Fibroblast of villous mesenchyme (primary cell): Measurements from ENCODE around the gene ATP1A2. TPM values are rescaled to one million over a fixed set of nuclear protein-coding genes. Genes with fewer than 3 reads are reported as not detected.

Experiments
- DNase-seq: peaks from one replicate; pipeline ENCODE4 v3.0.0-alpha.2; 2010; ENCODE audit warnings: low read depth
- H3K4me3 ChIP-seq: 2 replicates; pipeline ENCODE4 v1.5.1; 2011; ENCODE audit warnings: low read depth, mild to moderate bottlenecking, low read length
- total RNA-seq: library from RNA; depleted of rRNA; stranded (reverse); fragments of >200 nt; gene quantifications from 2 replicates; pipeline ENCODE4 v1.2.3, GENCODE V29; 2012
- TF ChIP-seq, protein P1 (sequence below): IDR thresholded peaks from 2 replicates; pipeline ENCODE4 v1.5.1; 2012; ENCODE audit warnings: low read depth, mild to moderate bottlenecking, low read length; ENCODE audit not compliant: insufficient read depth

Gene ATP1A2
- total RNA-seq, 1 donor: not detected

DNA sequence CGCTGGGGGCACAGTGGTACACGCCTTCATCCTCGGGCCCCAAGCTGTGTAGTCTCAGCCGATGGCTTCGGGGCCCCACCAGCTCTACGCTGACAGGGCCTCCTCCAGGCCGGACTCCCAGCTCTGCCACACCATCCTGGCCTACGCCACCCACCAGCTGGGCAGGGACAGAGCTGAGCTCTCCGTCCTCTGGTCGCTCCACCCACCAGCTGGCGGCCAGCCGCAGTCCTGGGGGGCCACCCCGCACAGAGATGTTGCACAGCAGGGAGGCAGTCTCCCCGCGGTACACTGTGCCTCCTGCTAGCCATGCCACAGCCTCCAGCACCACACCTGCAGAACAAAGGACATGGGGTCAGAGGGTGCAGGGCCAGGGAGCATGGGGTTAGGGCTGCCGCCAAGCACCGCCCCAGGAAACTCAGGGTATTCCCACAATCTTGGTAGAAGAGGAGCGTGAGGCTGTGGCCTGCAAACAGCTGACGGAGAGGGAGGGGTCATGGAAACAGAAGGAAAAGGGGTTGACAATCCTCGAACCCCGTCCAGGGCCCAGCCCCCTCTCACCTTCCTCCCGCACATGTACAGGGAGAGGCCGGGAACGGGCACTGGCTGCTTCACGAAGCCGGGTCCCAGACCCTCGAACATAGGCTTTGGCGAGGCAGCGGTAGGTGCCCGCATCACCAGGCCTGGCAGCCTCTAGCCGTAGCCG is 23.0 kb upstream of the ATP1A2 start:
- TF ChIP-seq, protein P1, sequence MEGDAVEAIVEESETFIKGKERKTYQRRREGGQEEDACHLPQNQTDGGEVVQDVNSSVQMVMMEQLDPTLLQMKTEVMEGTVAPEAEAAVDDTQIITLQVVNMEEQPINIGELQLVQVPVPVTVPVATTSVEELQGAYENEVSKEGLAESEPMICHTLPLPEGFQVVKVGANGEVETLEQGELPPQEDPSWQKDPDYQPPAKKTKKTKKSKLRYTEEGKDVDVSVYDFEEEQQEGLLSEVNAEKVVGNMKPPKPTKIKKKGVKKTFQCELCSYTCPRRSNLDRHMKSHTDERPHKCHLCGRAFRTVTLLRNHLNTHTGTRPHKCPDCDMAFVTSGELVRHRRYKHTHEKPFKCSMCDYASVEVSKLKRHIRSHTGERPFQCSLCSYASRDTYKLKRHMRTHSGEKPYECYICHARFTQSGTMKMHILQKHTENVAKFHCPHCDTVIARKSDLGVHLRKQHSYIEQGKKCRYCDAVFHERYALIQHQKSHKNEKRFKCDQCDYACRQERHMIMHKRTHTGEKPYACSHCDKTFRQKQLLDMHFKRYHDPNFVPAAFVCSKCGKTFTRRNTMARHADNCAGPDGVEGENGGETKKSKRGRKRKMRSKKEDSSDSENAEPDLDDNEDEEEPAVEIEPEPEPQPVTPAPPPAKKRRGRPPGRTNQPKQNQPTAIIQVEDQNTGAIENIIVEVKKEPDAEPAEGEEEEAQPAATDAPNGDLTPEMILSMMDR: no peak
- H3K4me3 ChIP-seq: no peak overlapping the region
- DNase-seq: no peak

DNA sequence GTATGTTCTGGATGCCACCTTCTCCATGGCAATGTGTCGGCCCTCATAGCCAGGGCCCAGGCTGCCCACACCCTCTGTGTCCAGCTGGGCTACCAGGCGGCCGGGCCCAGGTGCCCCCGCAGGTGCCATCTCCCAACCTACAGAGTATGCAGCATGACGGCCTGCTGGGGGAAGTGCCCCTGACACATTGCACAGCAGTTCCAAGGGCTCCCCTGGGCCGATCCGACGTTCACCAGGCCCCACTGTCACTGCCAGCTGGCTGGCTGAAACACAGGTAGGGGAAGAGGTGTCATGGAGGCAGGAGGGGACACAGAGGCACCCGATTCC is 22.5 kb upstream of the ATP1A2 start:
- no peak for DNase-seq
- no peak overlapping the region for H3K4me3 ChIP-seq
- TF ChIP-seq, protein P1: no peak

DNA sequence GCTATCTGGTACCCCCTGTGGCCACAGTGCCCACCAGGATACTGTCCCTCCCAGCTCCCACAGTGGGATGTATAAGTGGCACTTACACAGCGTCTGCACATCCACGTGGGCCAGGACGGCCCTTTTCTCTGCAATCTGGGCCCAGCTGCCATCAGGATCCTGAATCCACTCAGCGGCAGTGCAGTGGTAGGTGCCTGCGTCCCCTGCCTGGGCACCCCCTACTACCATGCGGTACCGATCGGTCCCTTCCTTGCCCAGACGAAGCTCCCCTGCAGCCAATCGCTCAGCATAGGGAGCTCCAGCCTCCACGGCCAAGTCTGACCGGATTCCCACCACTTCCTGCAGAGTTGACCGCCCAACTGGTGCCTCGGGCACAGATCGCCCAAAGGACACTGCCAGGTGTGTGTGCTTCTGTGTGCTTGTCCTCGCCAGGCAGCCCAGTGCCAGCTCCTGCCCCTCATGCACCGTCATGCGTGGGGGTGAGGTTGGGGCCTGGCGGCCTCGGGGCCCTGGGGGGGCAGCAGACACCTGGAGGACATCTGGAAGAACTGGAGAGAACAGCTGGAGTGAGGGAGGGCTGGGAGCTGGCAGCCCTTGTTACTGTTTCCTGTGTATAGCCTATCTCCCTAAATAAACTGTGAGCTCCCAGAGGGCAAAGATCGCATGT is 21.8 kb upstream of the ATP1A2 start:
- H3K4me3 ChIP-seq: no peak overlapping the region
- no peak for DNase-seq
- TF ChIP-seq, protein P1: no peak

DNA sequence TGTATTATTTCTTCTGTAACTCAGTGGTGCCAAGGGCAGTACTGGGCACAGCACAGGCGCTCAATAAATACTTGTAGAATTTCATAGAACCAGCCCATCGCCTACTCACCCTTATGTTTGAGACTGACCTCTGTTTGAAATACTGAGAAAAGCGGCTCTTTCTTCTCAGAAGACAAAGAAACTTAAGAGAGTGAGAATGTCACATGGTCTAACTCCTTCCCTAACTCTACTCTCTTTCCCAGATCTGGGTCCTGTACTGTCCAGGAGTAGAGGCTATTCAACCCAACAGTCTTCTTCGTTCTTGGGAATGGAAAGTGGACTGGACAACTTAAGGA is 21.3 kb upstream of the ATP1A2 start:
- no peak for DNase-seq
- TF ChIP-seq, protein P1: no peak
- H3K4me3 ChIP-seq: no peak overlapping the region

DNA sequence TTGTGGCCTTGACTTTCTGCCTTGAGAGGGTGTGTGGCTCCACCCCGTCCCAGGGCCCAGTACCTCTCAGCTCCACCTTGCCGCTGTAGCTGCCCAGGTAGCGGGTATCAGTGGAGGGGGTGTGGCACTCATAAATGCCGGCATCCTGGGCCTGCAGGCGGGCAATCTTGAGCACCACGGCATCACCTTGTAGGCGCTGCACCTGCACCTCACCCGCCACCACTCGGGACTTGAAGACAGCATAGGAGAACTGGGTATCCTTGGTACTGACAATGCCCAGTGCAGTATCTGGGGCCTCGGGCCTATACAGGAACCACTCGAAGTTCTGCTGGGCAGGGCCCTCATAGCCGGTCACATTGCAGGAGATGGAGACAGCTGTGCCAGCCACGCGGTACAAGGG is 20.8 kb upstream of the ATP1A2 start:
- TF ChIP-seq, protein P1: no peak
- DNase-seq: no peak
- no peak overlapping the region for H3K4me3 ChIP-seq

DNA sequence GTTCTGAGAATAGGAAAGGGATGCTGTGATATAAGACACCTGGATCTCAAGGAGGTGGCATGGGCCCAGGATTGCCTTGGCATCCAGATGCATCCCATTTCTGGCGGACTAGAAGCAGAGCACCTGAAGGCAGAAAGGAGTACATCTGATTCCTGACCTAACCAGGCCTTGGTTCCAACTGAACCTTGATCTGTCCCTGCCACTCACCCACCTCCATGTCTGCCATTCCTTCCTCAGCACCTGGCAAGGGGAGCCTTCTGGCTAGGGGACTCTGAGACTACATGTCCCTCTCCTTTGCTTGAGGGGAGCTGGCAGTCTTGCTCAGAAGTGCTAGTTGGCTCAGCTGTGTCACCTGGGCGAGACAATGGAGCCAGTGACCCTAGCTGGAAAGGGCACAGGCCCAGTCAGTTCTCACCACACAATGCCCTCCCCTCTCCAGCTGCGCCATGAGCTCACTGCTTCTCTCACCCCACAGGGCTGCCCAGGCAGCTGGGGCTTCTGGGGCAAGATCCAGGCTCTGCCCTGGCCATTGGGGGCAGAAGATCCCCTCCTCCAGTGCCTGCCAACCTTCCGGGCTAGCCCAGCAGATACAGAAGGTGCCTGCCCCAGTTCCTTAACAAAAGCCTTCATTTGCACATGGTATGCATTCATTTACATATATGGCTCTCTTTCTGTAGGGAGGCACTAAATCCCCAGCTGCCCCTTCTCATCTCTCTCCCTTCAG is 20.0 kb upstream of the ATP1A2 start:
- H3K4me3 ChIP-seq: no peak overlapping the region
- TF ChIP-seq, protein P1: no peak
- no peak for DNase-seq
